NCI-H524 treated with DMSO at 0.1 percent for 48 hours (cell line): ENCODE measurements around the gene PCDHAC2.

Experiments
- DNase-seq: peaks from one replicate; lab custom pipeline; 2025; lab: John Stamatoyannopoulos, UW

The PCDHAC2 gene, protein sequence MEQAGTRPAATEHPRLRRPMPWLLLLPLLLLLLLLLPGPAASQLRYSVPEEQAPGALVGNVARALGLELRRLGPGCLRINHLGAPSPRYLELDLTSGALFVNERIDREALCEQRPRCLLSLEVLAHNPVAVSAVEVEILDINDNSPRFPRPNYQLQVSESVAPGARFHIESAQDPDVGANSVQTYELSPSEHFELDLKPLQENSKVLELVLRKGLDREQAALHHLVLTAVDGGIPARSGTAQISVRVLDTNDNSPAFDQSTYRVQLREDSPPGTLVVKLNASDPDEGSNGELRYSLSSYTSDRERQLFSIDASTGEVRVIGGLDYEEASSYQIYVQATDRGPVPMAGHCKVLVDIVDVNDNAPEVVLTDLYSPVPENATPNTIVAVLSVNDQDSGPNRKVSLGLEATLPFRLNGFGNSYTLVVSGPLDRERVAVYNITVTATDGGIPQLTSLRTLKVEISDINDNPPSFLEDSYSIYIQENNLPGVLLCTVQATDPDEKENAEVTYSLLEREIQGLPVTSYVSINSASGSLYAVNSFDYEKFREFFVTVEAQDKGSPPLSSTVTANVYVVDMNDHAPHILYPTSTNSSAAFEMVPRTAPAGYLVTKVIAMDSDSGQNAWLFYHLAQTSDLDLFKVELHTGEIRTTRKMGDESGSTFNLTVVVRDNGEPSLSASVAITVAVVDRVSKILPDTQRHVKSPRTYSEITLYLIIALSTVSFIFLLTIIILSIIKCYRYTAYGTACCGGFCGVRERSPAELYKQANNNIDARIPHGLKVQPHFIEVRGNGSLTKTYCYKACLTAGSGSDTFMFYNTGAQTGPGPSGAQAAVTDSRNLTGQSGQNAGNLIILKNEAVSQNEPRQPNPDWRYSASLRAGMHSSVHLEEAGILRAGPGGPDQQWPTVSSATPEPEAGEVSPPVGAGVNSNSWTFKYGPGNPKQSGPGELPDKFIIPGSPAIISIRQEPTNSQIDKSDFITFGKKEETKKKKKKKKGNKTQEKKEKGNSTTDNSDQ

DNA sequence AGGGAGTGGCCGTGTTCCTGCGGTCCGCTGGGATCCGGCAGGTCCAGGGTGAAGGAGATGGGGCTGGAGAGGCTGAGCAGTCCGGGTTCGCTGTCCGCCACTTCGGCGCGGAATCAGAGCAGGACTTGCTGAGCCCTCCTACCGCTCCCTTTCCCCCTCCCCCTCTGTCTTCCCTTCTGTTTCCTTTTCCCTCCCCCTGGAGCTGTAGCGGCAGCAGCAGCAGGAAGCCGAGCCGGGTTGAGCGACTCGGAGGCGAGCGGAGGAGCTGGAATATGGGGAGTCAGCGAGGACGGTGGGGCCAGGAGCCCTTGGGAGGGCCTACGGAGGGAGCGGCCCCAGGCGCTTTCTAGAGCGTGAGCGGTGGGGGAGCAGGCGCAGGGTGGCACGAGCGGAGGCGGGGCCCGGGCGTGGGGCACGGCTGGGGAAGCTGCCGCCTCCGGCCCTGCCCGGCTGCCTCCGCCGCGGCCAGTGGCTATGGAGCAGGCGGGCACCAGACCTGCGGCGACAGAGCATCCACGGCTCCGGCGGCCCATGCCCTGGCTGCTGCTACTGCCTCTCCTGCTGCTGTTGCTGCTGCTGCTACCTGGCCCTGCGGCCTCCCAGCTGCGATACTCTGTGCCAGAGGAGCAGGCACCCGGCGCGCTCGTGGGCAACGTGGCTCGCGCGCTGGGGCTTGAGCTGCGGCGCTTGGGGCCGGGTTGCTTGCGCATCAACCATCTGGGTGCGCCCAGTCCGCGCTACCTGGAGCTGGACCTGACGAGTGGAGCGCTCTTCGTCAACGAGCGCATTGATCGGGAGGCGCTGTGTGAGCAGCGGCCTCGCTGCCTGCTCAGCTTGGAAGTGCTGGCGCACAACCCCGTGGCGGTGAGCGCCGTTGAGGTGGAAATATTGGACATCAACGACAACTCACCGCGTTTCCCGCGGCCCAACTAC, at the start of gene PCDHAC2:
Gene PCDHAC2 (plus strand): TSS at position 184 of the 933 bp plus-strand sequence. CDS start 291 bp downstream, at position 475.
- peak; percentile 66 for DNase-seq

DNA sequence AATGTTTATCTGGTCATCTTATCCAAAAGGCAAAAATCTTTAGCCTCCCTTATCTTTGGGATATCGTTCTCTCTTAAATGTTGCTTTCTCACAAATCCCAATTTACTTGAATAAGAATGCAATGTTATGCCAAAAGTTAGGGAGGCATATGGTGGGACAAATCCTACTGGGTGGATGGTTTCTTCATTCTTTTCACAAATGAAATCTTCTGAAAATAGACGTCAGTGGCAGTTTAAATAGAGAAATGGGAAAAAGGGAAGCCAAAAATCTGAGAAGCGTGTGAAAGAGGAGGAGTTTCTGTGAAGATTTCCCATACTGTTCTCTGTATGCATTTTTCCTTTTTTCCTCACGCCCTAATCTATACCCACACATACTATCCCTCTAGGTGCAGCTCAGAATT, 42.7 kb upstream of the PCDHAC2 start:
- DNase-seq = no peak

DNA sequence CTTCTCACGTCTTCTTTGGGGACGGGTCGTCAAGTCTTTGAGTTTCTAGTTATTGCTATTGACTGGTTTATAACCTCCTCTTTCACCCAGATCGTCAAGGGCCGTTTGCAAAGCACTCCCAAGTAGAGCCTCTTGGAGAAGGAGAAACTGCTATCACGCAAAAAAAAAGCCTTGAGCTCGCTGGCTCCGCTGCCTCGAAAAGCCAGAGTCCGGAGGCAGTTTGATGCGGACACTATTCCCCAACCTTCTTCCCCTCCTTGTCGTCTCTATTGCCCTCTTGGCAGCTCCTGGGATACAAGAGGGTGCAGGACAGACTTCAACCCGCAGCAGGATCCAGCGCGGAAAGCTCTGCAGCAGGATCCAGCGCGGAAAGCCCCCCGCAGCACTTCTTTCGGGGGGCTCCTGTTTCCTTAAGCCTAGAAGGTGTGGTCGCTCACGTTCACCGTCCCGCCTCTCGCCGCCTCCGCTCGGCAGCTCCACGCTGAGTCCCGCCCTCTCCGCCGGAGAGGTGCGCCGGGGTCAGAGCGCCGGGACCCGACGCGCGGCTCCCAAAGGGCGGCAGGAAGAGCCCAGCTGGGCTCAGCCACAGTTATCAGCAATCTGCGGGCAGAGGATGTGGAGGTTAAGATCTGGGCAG, 40.4 kb upstream of the PCDHAC2 start, which contains the start of gene PCDHAC1:
Gene PCDHAC1 (plus strand): TSS at position 494 of the 637 bp plus-strand sequence. CDS start 594 bp downstream, outside the sequence.
- no peak for DNase-seq

DNA sequence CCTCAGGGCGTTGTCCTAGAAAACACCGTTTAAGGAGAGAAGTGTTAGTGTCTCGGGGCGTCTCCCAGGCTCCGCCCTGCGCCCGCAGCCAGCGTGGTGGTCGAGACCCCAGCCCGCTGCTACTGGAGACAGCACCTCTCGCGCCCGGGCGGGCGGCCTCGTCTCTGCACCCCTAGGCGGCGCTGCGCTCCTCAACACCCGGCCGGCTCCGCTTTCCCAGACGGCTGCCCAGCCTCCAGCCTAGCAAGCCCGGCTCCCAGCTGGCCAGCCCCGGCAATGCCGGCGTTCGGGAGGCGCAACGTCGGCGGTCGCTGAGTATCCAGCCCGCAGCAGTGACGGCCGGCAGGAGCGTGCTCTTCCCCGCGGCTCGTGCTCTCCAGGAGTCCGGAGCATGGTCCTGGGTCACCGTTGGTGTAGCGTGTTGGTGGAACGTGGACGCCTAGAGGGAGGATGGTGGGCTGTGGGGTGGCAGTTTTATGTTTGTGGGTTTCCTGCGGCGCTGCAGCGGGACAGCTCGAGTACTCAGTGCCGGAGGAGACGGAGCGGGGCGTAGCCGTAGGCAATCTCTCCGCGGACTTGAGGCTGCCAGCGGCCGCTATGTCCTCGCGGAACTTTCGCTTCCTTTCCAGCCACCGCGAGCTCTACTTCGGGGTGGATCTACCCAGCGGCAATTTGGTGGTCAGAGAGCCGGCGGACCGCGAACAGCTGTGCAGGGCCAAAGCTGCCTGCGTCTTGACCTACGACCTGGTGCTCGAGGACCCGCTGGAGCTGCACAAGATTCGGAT, 39.6 kb upstream of the PCDHAC2 start:
- peak; percentile 34 for DNase-seq

DNA sequence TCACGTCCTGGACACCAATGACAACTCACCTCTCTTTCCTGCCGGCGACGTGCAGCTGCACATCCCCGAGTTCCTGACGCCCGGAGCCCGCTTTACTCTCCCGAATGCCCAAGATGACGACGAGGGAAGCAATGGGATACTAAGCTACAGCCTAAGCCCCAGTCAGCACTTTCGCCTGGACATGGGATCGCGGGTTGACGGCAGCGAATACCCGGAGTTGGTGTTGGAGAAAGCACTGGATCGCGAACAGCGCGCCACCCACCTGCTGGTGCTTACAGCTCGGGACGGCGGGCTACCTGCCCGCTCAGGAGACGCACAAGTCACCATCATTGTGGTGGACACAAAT, 39.1 kb upstream of the PCDHAC2 start:
- DNase-seq = no peak

DNA sequence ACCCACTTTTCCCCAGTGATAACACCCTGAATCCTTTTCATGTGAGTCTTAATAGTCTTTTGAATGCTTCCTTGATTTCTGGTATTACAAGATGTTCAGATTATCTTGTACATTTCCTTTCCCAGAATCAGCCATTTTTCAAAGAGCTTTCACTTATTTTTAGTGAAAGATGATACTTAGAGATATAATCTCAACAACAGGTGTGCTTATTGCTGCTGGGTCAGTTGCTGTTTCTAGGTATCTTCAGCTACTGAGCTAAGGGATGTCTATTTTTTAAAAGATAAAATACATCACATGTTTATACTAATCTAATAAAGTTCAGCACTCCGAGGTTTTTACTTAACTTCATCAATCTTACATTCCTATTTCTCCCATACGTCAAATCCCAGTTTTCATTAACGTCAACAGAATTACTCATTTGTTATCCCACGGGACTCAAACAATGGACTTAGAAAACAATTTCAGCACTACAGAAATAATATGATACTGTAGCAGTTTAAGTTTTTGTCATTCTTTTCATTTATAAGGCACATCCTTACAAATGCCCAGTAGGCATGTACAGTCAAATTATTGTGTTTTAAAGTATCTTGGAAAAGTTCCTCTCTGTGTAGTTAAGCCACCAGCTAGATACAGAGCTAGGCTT, 31.2 kb upstream of the PCDHAC2 start:
- DNase-seq = no peak

DNA sequence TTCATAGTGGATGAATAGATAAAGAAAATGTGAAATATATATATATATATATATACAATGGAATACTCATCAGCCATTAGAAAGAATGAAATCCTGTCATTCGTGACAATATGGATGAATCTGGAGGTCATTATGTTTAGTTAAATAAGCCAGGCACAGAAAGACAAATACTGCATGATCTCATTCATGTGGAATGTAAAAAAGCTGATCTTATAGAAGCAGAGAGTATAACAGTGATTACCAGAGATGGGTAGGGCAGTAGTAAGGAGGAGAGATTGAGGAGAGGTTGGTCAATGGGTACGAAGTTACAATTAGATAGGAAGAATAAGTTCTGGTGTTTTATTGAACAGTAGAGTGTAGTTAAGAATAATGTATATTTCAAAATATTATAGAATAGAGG, 19.7 kb upstream of the PCDHAC2 start:
- DNase-seq = no peak

DNA sequence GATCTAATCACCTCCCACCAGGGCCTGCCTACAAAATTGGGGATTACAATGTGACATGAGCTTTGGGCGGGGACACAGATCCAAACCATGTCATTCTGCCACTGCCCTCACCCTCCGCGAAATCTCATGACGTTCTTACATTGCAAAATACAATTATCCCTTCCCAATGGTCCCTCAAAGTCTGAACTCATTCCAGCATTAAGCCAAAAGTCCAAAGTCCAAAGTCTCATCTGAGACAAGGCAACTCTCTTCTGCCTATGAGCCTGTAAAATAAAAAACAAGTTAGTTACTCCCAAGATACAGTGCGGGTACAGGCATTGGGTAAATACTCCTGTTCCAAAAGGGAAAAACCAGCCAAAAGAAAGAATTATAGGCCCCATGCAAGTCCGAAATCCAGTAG, 14.6 kb upstream of the PCDHAC2 start:
- DNase-seq = no peak

DNA sequence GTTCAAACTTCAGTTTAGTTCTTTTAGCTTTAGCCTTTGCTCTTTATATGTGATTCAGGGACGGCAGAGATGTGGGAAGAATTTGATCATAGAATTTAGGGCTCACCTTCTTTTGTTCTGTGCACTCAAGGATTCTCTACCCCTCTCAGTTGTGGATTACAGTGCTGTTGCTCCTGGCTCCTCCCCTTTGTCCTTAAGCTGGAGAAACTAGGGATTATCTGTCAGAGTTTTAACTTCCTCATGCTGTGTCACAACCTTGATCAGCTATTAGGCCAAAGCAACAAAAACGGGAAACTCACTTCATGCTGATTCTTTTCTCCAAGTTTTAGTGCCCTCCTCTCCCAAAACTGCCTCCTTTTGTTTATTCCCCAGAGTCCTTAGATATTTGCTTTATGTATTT, 13.0 kb upstream of the PCDHAC2 start:
- DNase-seq = no peak

DNA sequence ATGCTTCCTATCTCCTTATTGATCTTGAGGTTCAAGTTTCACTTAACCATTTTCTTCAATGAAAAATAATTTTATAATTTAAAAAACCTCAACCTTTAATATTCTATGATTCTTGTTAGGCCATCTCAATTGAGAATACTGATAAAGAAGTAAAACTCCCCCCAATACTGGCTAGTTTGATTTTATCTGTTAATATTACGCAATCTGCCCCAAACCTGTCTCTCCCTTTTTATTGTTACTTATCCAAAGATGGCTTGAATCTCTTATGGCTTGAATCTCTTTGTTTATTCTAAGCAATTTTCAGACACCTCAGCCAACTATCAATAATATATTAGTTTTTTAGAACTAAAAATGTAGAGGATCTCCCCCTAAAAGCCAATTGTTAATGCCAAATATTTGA, 4.1 kb upstream of the PCDHAC2 start:
- DNase-seq = no peak

DNA sequence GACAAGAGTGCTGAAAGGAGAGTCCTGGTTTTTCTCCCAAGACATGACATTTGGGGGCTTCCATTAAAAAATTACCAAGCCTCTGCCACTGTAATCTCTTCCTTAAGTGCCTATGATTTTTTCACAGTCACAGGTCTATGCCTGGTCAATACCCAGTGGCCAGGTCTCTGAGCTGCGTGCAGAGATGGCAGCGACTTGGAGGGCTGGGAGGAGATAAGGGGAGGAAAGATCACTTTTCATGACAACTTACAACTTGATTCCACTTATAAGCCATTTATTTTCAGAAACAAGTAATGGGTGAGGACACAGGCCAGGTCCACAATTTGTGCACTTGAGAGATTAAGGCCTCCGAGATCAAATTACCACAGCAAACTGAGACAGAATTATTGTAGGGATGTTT, 1.9 kb upstream of the PCDHAC2 start:
- peak; percentile 8 for DNase-seq

DNA sequence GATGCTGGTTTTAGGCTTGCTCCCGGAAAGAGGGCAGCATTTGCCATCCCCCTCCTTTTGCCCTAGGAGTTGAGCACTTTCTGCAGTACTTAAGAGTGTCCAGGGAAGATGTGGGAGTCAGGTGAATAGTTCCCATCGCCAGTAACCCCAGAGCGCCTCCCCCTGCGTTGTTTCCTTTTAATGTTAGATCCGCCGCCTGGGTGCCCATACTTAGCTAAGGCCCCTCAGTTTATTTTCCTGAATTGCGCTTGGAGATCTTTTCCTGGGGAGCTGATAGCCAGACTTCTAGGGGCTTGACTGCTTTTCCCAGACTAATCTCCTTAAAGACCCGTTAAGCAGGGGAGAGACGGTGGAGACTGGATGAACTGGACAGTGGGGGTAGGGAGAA, 377 bp upstream of the PCDHAC2 start:
- DNase-seq = peak; percentile 66

DNA sequence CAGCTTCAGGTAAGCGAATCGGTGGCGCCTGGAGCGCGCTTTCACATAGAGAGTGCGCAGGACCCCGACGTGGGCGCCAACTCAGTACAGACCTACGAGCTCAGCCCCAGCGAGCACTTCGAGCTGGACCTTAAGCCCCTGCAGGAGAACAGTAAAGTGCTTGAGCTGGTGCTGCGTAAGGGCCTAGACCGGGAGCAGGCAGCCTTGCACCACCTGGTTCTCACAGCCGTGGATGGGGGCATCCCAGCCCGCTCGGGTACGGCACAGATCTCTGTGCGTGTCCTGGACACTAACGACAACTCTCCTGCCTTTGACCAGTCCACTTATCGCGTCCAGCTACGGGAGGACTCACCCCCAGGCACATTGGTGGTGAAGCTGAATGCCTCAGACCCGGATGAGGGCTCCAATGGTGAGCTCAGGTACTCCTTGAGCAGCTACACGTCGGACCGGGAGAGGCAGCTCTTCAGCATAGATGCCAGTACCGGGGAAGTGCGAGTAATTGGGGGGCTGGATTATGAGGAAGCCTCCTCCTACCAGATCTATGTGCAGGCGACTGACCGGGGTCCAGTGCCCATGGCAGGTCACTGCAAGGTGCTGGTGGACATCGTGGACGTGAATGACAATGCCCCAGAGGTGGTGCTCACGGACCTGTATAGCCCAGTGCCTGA, 1.1 kb downstream of the PCDHAC2 start:
- no peak for DNase-seq

DNA sequence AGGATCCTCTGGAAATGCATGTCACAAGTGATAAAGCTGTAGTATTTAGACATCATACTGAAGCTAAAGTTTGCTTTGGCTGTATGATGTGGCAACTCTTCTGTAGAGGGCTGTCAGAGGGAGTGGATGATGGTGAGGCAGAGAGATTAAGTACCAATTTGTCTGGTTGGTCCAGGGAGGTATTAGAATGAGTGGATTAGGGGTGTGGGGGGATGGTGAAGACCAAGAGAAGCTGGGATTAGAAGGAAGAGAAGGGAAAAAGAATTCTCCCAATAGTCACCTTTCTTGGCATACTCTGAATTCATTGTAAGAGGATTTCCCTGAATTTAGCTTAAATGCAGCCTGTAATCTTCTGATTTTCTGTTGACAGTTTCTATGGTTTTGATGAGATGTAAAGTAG, 3.6 kb downstream of the PCDHAC2 start:
- no peak for DNase-seq

DNA sequence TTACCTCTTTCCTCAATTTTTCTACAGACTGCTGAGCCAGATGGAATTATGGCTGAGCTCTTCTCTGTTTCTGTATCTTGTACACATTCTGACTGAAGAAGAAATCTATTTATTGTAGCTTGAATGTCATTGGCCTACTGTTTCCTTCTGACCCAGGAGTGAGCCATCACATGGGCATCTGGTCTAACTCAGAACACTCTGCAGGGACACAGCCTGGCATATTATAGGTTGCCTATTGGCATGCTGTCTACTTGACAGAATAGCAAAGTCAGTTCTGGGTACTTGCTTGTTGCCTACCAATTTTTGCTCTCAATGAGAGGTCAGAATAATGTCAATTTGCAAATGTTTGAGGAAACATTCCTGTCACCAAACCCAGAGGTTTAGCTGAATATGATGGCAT, 7.3 kb downstream of the PCDHAC2 start:
- DNase-seq = no peak

DNA sequence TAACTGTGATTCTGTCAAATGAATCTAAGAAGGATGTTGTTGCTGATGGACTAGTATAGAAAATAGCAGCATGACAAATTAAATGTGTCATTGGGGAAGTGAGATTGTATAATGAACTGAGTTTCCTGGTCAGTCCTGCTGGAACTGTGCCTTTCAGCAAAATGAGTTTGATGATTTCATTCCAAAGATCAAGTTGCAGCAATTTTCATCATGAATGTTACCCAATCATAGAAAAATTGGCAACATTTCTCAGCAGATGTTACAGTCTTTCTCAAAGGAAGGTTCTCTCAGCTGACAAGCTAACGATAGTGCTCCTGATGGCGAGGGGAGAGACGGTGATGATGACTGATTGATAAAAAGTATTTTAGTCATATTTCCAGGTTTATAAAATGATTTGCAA, 10.7 kb downstream of the PCDHAC2 start:
- no peak for DNase-seq

DNA sequence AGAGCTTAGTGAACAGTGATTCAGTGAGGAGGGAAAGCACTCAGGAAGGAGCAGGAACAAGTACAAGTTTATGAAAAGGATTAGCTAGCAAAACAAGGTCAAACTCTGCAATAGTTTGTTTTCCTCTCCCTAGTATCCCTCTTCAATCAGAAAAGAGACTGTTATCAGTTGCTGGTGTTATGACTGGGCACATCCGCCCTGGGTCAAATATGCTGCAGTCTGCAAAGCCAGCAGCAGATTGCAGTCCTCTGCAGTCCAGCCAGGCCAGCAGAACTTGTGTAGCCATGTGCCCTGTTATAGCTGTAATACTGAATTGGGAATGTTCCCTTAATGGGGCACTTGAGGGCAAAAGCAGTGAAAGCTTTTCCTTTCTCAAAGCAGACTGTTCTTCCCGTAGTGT, 12.0 kb downstream of the PCDHAC2 start:
- DNase-seq = no peak

DNA sequence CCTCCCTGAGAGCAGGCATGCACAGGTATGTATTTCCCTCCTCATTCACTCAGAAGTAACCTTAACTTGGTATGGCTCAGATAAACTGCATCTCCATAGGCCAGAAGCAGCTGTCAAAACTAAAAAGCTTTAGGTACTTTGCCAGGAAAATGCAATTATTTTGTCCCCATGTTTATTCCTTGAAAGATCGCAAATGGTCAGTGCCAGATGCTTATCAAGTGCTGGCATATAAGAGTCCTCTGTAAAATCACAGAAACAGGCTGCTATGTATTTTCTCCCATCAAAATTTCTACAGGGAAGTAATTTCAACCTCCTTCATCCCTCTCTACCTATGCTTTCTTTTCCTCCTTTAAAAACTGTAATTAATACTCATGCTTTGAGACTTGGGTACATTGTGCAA, 12.7 kb downstream of the PCDHAC2 start:
- DNase-seq = no peak

DNA sequence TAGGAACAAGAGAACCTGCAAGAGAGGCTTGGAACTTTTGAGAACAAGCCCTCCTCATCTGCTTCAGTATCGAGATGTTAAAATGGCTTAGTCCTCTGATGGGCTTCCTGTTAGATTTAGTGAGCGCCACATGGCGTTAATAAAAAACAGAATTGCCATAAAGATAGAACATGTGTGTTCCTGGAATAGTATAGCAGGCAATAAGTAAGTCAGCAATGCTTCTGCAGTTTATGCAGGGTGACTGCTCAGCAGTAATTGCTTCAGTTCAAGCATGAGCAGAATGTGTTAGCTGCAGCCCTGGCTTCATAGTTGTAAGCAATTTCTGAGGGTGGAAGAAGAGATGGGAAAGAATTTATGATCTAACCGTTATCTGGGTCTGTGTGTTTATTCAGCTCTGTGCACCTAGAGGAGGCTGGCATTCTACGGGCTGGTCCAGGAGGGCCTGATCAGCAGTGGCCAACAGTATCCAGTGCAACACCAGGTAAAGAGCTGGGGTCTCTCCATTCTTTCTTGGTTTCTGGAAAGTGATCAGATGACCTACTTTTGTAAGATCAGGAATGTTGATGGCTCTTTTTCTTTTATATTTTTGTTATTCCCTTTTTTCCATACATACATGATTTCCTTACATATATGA, 15.9 kb downstream of the PCDHAC2 start:
- DNase-seq = no peak
